SW 1271 (cell line): Measurements from ENCODE around the gene IGSF10.
"Not testable (repeated sequence)": the region's sequence is repeated elsewhere in the genome, so short reads cannot be mapped to it uniquely, and the experiment has no call there.

ENCODE experiments used
- DNase-seq, 2 experiments: peaks; one replicate each; lab custom pipeline; 2025; lab: John Stamatoyannopoulos, UW

IGSF10 gene

GRCh38 chr3:151460774-151461450 is at the start of gene IGSF10:
IGSF10 (minus strand) TSS chr3:151461061; CDS start chr3:151458709, 2,352 bp downstream.
- no peak for DNase-seq

- DNase-seq, result not testable (repeated sequence)
These were observed 48.7 kb upstream of the IGSF10 start for GRCh38 chr3:151509468-151510135.

- DNase-seq, result no peak
These were observed 43.7 kb upstream of the IGSF10 start for GRCh38 chr3:151504606-151505005.

- no peak for DNase-seq
These were observed 42.2 kb upstream of the IGSF10 start for GRCh38 chr3:151503074-151503473.

- DNase-seq, result no peak
These were observed 41.2 kb upstream of the IGSF10 start for GRCh38 chr3:151501923-151502632.

- DNase-seq, result no peak
These were observed 40.5 kb upstream of the IGSF10 start for GRCh38 chr3:151501171-151501922.

GRCh38 chr3:151499168-151499567 is 38.3 kb upstream of the IGSF10 start:
- no peak for DNase-seq

GRCh38 chr3:151491525-151491924 is 30.7 kb upstream of the IGSF10 start:
- no peak for DNase-seq

GRCh38 chr3:151487833-151488232 is 27.0 kb upstream of the IGSF10 start:
- DNase-seq, result not testable (repeated sequence)

GRCh38 chr3:151483961-151484520 is 23.2 kb upstream of the IGSF10 start:
- no peak for DNase-seq

GRCh38 chr3:151483488-151483887 is 22.6 kb upstream of the IGSF10 start:
- DNase-seq, result no peak

- DNase-seq, result no peak
These were observed 19.6 kb upstream of the IGSF10 start for GRCh38 chr3:151480492-151480891.

- no peak for DNase-seq
These were observed 18.6 kb upstream of the IGSF10 start for GRCh38 chr3:151479452-151479851.

GRCh38 chr3:151478335-151478697 is 17.5 kb upstream of the IGSF10 start:
- DNase-seq, result no peak

- no peak for DNase-seq
These were observed 16.9 kb upstream of the IGSF10 start for GRCh38 chr3:151477591-151478334.

- DNase-seq, result no peak
These were observed 15.6 kb upstream of the IGSF10 start for GRCh38 chr3:151476344-151477018.

GRCh38 chr3:151468284-151468917 is 7.5 kb upstream of the IGSF10 start:
- peak; percentile 20 to 61 for DNase-seq

GRCh38 chr3:151467069-151467468 is 6.2 kb upstream of the IGSF10 start:
- DNase-seq, result no peak

GRCh38 chr3:151462991-151463390 is 2.1 kb upstream of the IGSF10 start:
- DNase-seq, result no peak

- DNase-seq, result no peak
These were observed 1.5 kb upstream of the IGSF10 start for GRCh38 chr3:151462278-151462780.
